ENCODE data around the gene MRPL49.
A peak's percentile ranks its signal among the peaks of the same experiment; 100 is the strongest.
"Not testable (repeated sequence)": the region's sequence is repeated elsewhere in the genome, so short reads cannot be mapped to it uniquely, and the experiment has no call there.

MRPL49 gene

GRCh38 chr11:65114538-65115171 lies 7.5 kb upstream of the MRPL49 start:
- no peak overlapping the region for H3K4me3 ChIP-seq (ENCODE audit: low read length)
- H3K9ac ChIP-seq (ENCODE audit: low read depth, low read length): no peak overlapping the region
- H3K9me3 ChIP-seq (replicated peaks; ENCODE audit: low read length): no peaks in the 10 kb centered on the region
- H3K27me3 ChIP-seq (ENCODE audit: control insufficient read depth, insufficient read depth, low read length): no peaks in the 10 kb centered on the region
- peaks cover 22% of the 10 kb centered on the region for H3K36me3 ChIP-seq (ENCODE audit: insufficient read depth, low read length)
- peaks cover 32% of the 10 kb centered on the region for H3K4me1 ChIP-seq (ENCODE audit: control insufficient read depth, insufficient read depth, low read length)
- H3K4me2 ChIP-seq (ENCODE audit: low read length): no peak overlapping the region

- peaks cover 30% of the 10 kb centered on the region for H3K36me3 ChIP-seq (ENCODE audit: insufficient read depth, low read length)
- H3K4me3 ChIP-seq (ENCODE audit: low read length): no peak overlapping the region
Observed at GRCh38 chr11:65115361-65116082, 6.6 kb upstream of the MRPL49 start.

GRCh38 chr11:65116370-65117205 lies 5.5 kb upstream of the MRPL49 start:
- Histone ChIP-seq H3K9ac (ENCODE audit: low read depth, low read length) (peak overlapping the region; percentile 93), H3K27me3 (ENCODE audit: control insufficient read depth, insufficient read depth, low read length) (no peaks in the 10 kb centered on the region), H3K9me3 (replicated peaks; ENCODE audit: low read length) (no peaks in the 10 kb centered on the region), H3K4me3 (ENCODE audit: low read length) (peak overlapping the region; percentile 84), H3K36me3 (ENCODE audit: insufficient read depth, low read length) (peaks cover 41% of the 10 kb centered on the region), H3K4me2 (ENCODE audit: low read length) (peak overlapping the region; percentile 86), H3K4me1 (ENCODE audit: control insufficient read depth, insufficient read depth, low read length) (peaks cover 36% of the 10 kb centered on the region)

More at GRCh38 chr11:65115361-65116082, 6.6 kb upstream of the MRPL49 start:
- Histone ChIP-seq H3K4me1 (ENCODE audit: control insufficient read depth, insufficient read depth, low read length) (peaks cover 30% of the 10 kb centered on the region), H3K4me2 (ENCODE audit: low read length) (peak overlapping the region; percentile 86), H3K9me3 (replicated peaks; ENCODE audit: low read length) (no peaks in the 10 kb centered on the region), H3K9ac (ENCODE audit: low read depth, low read length) (no peak overlapping the region), H3K27me3 (ENCODE audit: control insufficient read depth, insufficient read depth, low read length) (no peaks in the 10 kb centered on the region)

- Histone ChIP-seq H3K9ac (ENCODE audit: low read depth, low read length) (peak within 1 kb of the TSS; percentile 93), H3K36me3 (ENCODE audit: insufficient read depth, low read length) (peaks cover 42% of the 10 kb centered on the region), H3K4me2 (ENCODE audit: low read length) (peak within 1 kb of the TSS; percentile 86), H3K4me3 (ENCODE audit: low read length) (peak within 1 kb of the TSS; percentile 84), H3K27me3 (ENCODE audit: control insufficient read depth, insufficient read depth, low read length) (no peaks in the 10 kb centered on the region), H3K4me1 (ENCODE audit: control insufficient read depth, insufficient read depth, low read length) (peaks cover 28% of the 10 kb centered on the region), H3K9me3 (replicated peaks; ENCODE audit: low read length) (no peaks in the 10 kb centered on the region)
Observed at GRCh38 chr11:65117206-65118096, 4.7 kb upstream of the MRPL49 start, which contains the start of gene ZNHIT2. ZNHIT2 (minus strand) TSS chr11:65117701; CDS start chr11:65117653, 48 bp downstream.

- H3K4me3 ChIP-seq (ENCODE audit: low read length): no peak overlapping the region
- H3K36me3 ChIP-seq (ENCODE audit: insufficient read depth, low read length): peaks cover 42% of the 10 kb centered on the region
- H3K9me3 ChIP-seq (replicated peaks; ENCODE audit: low read length): no peaks in the 10 kb centered on the region
- H3K9ac ChIP-seq (ENCODE audit: low read depth, low read length): no peak overlapping the region
- H3K4me2 ChIP-seq (ENCODE audit: low read length): no peak overlapping the region
- peaks cover 26% of the 10 kb centered on the region for H3K4me1 ChIP-seq (ENCODE audit: control insufficient read depth, insufficient read depth, low read length)
- H3K27me3 ChIP-seq (ENCODE audit: control insufficient read depth, insufficient read depth, low read length): no peaks in the 10 kb centered on the region
Observed at GRCh38 chr11:65118097-65118837, 3.9 kb upstream of the MRPL49 start.

GRCh38 chr11:65118891-65119669 lies 3.0 kb upstream of the MRPL49 start:
- not testable (repeated sequence) for H3K27me3 ChIP-seq (ENCODE audit: control insufficient read depth, insufficient read depth, low read length); H3K4me3 ChIP-seq (ENCODE audit: low read length); H3K9ac ChIP-seq (ENCODE audit: low read depth, low read length); H3K4me2 ChIP-seq (ENCODE audit: low read length); H3K9me3 ChIP-seq (replicated peaks; ENCODE audit: low read length)
- peaks cover 42% of the 10 kb centered on the region for H3K36me3 ChIP-seq (ENCODE audit: insufficient read depth, low read length)
- peaks cover 24% of the 10 kb centered on the region for H3K4me1 ChIP-seq (ENCODE audit: control insufficient read depth, insufficient read depth, low read length)

- H3K9me3 ChIP-seq (replicated peaks; ENCODE audit: low read length): no peaks in the 10 kb centered on the region
- peaks cover 44% of the 10 kb centered on the region for H3K36me3 ChIP-seq (ENCODE audit: insufficient read depth, low read length)
- no peak overlapping the region for H3K4me3 ChIP-seq (ENCODE audit: low read length)
- no peaks in the 10 kb centered on the region for H3K27me3 ChIP-seq (ENCODE audit: control insufficient read depth, insufficient read depth, low read length)
- H3K9ac ChIP-seq (ENCODE audit: low read depth, low read length): no peak overlapping the region
- peaks cover 24% of the 10 kb centered on the region for H3K4me1 ChIP-seq (ENCODE audit: control insufficient read depth, insufficient read depth, low read length)
- no peak overlapping the region for H3K4me2 ChIP-seq (ENCODE audit: low read length)
Observed at GRCh38 chr11:65119670-65119995, 2.5 kb upstream of the MRPL49 start.

- H3K27me3 ChIP-seq (ENCODE audit: control insufficient read depth, insufficient read depth, low read length): no peaks in the 10 kb centered on the region
- H3K9ac ChIP-seq (ENCODE audit: low read depth, low read length): peak overlapping the region; percentile 97
- peaks cover 24% of the 10 kb centered on the region for H3K4me1 ChIP-seq (ENCODE audit: control insufficient read depth, insufficient read depth, low read length)
- peak overlapping the region; percentile 85 for H3K4me2 ChIP-seq (ENCODE audit: low read length)
- peak overlapping the region; percentile 95 for H3K4me3 ChIP-seq (ENCODE audit: low read length)
- H3K9me3 ChIP-seq (replicated peaks; ENCODE audit: low read length): no peaks in the 10 kb centered on the region
- H3K36me3 ChIP-seq (ENCODE audit: insufficient read depth, low read length): peaks cover 52% of the 10 kb centered on the region
Observed at GRCh38 chr11:65120831-65121230, 1.3 kb upstream of the MRPL49 start.

- H3K4me3 ChIP-seq (ENCODE audit: low read length): peak overlapping the region; percentile 95
- peaks cover 51% of the 10 kb centered on the region for H3K36me3 ChIP-seq (ENCODE audit: insufficient read depth, low read length)
Observed at GRCh38 chr11:65121447-65121864, 665 bp upstream of the MRPL49 start.

More at GRCh38 chr11:65121447-65121864, 665 bp upstream of the MRPL49 start:
- H3K4me2 ChIP-seq (ENCODE audit: low read length): peak overlapping the region; percentile 85
- H3K27me3 ChIP-seq (ENCODE audit: control insufficient read depth, insufficient read depth, low read length): no peaks in the 10 kb centered on the region
- H3K9me3 ChIP-seq (replicated peaks; ENCODE audit: low read length): no peaks in the 10 kb centered on the region
- H3K9ac ChIP-seq (ENCODE audit: low read depth, low read length): peak overlapping the region; percentile 97
- peaks cover 17% of the 10 kb centered on the region for H3K4me1 ChIP-seq (ENCODE audit: control insufficient read depth, insufficient read depth, low read length)

Measured in skeletal muscle satellite cell (primary cell).